ENCODE results near the gene DYNC2I2.
A peak's percentile ranks its signal among the peaks of the same experiment; 100 is the strongest.

DYNC2I2 gene

DNA sequence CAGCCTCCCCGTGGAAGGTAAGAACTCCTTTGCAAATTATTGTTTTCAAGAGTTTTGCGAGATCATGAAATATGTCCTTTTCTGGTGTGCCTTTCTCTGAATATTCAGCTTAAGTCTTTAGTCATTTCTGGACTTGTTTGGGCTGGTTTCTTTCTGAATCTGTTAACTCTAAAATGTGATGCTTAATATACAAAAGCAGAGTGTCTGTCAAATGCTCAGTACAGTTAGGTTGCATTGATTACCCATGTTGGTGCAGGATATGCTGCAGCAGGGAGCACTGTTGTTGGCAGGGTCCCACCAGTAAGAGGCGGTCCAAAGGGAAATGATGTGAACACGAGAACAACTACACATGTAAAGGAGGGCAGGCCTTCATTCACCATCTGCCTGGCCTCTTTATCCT is 56.5 kb downstream of the DYNC2I2 start:
- Histone ChIP-seq H2AK5ac (ENCODE audit: low read length) (no peak overlapping the region), H3K4me3 (ENCODE audit: low read length) (no peak overlapping the region), H3K79me1 (ENCODE audit: low read length) (no peaks in the 10 kb centered on the region), H3K27me3 (ENCODE audit: insufficient read depth, low read length, poor library complexity) (no peaks in the 10 kb centered on the region), H3K56ac (ENCODE audit: low read length) (no peak overlapping the region), H3K18ac (ENCODE audit: low read length) (no peak overlapping the region), H4K8ac (ENCODE audit: low read depth, low read length) (no peak overlapping the region), H3K9ac (ENCODE audit: low read length) (no peak overlapping the region), H3K79me2 (ENCODE audit: control insufficient read depth, insufficient read depth, low read length) (no peaks in the 10 kb centered on the region), H3K4me1 (ENCODE audit: control insufficient read depth, low read depth, low read length) (no peaks in the 10 kb centered on the region), H3K27ac (ENCODE audit: low read depth, low read length) (no peak overlapping the region), H2BK120ac (ENCODE audit: low read depth, low read length) (no peak overlapping the region), H4K5ac (ENCODE audit: low read length) (no peak overlapping the region), H2BK5ac (ENCODE audit: low read length) (no peak overlapping the region), H3K23ac (ENCODE audit: low read length) (no peak overlapping the region), H2BK15ac (replicated peaks; ENCODE audit: low read depth) (no peak overlapping the region), H3K4me2 (ENCODE audit: low read length) (no peak overlapping the region), H3K36me3 (ENCODE audit: control insufficient read depth, insufficient read depth, low read length) (peaks cover 19% of the 10 kb centered on the region), H3K4ac (ENCODE audit: low read depth, low read length) (no peak overlapping the region)
- no peak for DNase-seq
- WGBS (ENCODE audit: extremely low coverage, insufficient coverage, low lambda C conversion rate), result no CpG with 5 or more reads among the region's 4 CpGs

DNA sequence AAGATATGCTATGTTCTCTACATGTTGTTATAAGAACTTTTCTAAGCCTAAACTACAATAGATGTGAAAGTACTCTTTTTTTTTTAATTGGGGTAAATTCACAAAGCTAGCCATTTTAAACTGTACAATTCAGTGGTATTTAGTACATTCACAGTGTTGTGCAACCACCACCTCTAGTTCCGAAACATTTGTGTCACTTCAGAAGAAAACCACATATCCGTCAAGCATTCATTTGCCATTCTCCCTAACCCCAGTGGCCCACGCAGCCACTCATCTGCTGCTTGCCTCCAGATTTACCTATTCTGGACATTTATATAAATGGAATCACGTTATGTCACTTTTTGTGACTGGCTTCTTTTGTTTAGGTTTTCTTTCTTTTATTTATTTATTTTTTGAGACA is 61.2 kb downstream of the DYNC2I2 start:
- no peak overlapping the region for H2BK15ac ChIP-seq (replicated peaks; ENCODE audit: low read depth)
- DNase-seq, result no peak
- H3K4me2 ChIP-seq (ENCODE audit: low read length), result no peak overlapping the region
- no peaks in the 10 kb centered on the region for H3K4me1 ChIP-seq (ENCODE audit: control insufficient read depth, low read depth, low read length)
- H3K27ac ChIP-seq (ENCODE audit: low read depth, low read length), result no peak overlapping the region
- no peak overlapping the region for H2BK5ac ChIP-seq (ENCODE audit: low read length)
- no peak overlapping the region for H4K5ac ChIP-seq (ENCODE audit: low read length)
- no peaks in the 10 kb centered on the region for H3K27me3 ChIP-seq (ENCODE audit: insufficient read depth, low read length, poor library complexity)
- no peak overlapping the region for H3K56ac ChIP-seq (ENCODE audit: low read length)
- no peak overlapping the region for H2AK5ac ChIP-seq (ENCODE audit: low read length)
- H3K36me3 ChIP-seq (ENCODE audit: control insufficient read depth, insufficient read depth, low read length), result peaks cover 16% of the 10 kb centered on the region
- no peak overlapping the region for H3K18ac ChIP-seq (ENCODE audit: low read length)
- no peak overlapping the region for H3K4ac ChIP-seq (ENCODE audit: low read depth, low read length)
- no peak overlapping the region for H3K4me3 ChIP-seq (ENCODE audit: low read length)
- no peak overlapping the region for H2BK120ac ChIP-seq (ENCODE audit: low read depth, low read length)
- no peak overlapping the region for H3K9ac ChIP-seq (ENCODE audit: low read length)
- H3K79me1 ChIP-seq (ENCODE audit: low read length), result no peaks in the 10 kb centered on the region
- no peak overlapping the region for H3K23ac ChIP-seq (ENCODE audit: low read length)
- H4K8ac ChIP-seq (ENCODE audit: low read depth, low read length), result no peak overlapping the region
- no CpG with 5 or more reads among the region's 4 CpGs for WGBS (ENCODE audit: extremely low coverage, insufficient coverage, low lambda C conversion rate)
- no peaks in the 10 kb centered on the region for H3K79me2 ChIP-seq (ENCODE audit: control insufficient read depth, insufficient read depth, low read length)

DNA sequence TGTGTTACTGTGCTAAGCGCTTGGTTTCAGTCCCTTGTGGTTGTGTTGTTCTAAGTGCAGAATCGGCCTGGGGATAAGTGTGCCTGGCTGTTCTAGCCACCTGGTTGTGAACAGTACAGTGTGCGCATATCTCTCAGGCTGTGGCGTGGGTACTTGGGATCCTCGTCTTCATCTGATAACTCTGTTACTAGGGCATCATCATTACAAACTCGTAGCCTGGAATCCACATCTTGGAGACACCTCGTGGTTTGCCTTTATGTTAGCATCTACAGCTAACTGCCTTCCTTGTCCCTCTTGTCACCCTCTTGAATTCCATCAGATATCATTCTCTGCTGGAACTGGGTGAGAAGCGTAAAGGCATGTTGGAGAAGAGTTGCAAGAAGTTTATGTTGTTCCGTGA is 62.8 kb downstream of the DYNC2I2 start:
- no peaks in the 10 kb centered on the region for H3K27me3 ChIP-seq (ENCODE audit: insufficient read depth, low read length, poor library complexity)
- no peak overlapping the region for H2BK120ac ChIP-seq (ENCODE audit: low read depth, low read length)
- no peak overlapping the region for H2BK15ac ChIP-seq (replicated peaks; ENCODE audit: low read depth)
- no peak overlapping the region for H3K56ac ChIP-seq (ENCODE audit: low read length)
- no peak overlapping the region for H3K4me2 ChIP-seq (ENCODE audit: low read length)
- no peak overlapping the region for H2AK5ac ChIP-seq (ENCODE audit: low read length)
- no peak overlapping the region for H4K5ac ChIP-seq (ENCODE audit: low read length)
- no peak overlapping the region for H3K9ac ChIP-seq (ENCODE audit: low read length)
- H3K4ac ChIP-seq (ENCODE audit: low read depth, low read length), result no peak overlapping the region
- no peaks in the 10 kb centered on the region for H3K79me2 ChIP-seq (ENCODE audit: control insufficient read depth, insufficient read depth, low read length)
- H4K8ac ChIP-seq (ENCODE audit: low read depth, low read length), result no peak overlapping the region
- no peaks in the 10 kb centered on the region for H3K79me1 ChIP-seq (ENCODE audit: low read length)
- no peak overlapping the region for H3K23ac ChIP-seq (ENCODE audit: low read length)
- DNase-seq, result peak; percentile 81
- H3K4me1 ChIP-seq (ENCODE audit: control insufficient read depth, low read depth, low read length), result no peaks in the 10 kb centered on the region
- H3K18ac ChIP-seq (ENCODE audit: low read length), result no peak overlapping the region
- H3K4me3 ChIP-seq (ENCODE audit: low read length), result no peak overlapping the region
- H3K36me3 ChIP-seq (ENCODE audit: control insufficient read depth, insufficient read depth, low read length), result peaks cover 18% of the 10 kb centered on the region
- H2BK5ac ChIP-seq (ENCODE audit: low read length), result no peak overlapping the region
- H3K27ac ChIP-seq (ENCODE audit: low read depth, low read length), result no peak overlapping the region
- WGBS (ENCODE audit: extremely low coverage, insufficient coverage, low lambda C conversion rate), result no CpG with 5 or more reads among the region's 9 CpGs

DNA sequence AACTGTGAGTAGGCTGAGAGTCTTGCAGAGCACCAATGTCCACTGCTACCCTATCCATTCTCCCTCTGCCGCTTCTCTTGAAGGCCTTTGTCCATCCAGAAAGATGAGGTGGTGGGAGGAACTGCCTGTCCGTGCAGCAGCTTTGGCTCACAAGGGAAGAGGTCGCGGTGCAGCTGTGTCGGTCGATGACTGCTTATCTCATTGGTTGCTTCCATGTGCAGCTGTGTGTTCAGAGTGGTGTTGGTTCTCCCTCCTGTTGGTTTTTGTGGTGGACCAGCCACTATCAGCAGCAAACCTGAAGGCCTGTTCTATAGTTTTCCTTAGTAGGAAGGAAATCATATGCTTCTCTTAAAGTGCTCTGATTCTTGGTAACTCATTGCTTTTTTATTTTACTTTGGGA is 63.6 kb downstream of the DYNC2I2 start:
- Histone ChIP-seq H3K79me1 (ENCODE audit: low read length) (no peaks in the 10 kb centered on the region), H3K36me3 (ENCODE audit: control insufficient read depth, insufficient read depth, low read length) (peaks cover 15% of the 10 kb centered on the region), H4K8ac (ENCODE audit: low read depth, low read length) (no peak overlapping the region), H3K9ac (ENCODE audit: low read length) (no peak overlapping the region), H3K56ac (ENCODE audit: low read length) (no peak overlapping the region), H4K5ac (ENCODE audit: low read length) (no peak overlapping the region), H3K27me3 (ENCODE audit: insufficient read depth, low read length, poor library complexity) (no peaks in the 10 kb centered on the region), H3K4me1 (ENCODE audit: control insufficient read depth, low read depth, low read length) (no peaks in the 10 kb centered on the region), H3K27ac (ENCODE audit: low read depth, low read length) (no peak overlapping the region), H3K4me2 (ENCODE audit: low read length) (no peak overlapping the region), H3K4ac (ENCODE audit: low read depth, low read length) (no peak overlapping the region), H2BK15ac (replicated peaks; ENCODE audit: low read depth) (no peak overlapping the region), H3K18ac (ENCODE audit: low read length) (no peak overlapping the region), H3K4me3 (ENCODE audit: low read length) (no peak overlapping the region), H3K79me2 (ENCODE audit: control insufficient read depth, insufficient read depth, low read length) (no peaks in the 10 kb centered on the region), H2AK5ac (ENCODE audit: low read length) (no peak overlapping the region), H2BK5ac (ENCODE audit: low read length) (no peak overlapping the region), H3K23ac (ENCODE audit: low read length) (no peak overlapping the region), H2BK120ac (ENCODE audit: low read depth, low read length) (no peak overlapping the region)
- WGBS (ENCODE audit: extremely low coverage, insufficient coverage, low lambda C conversion rate), result no CpG with 5 or more reads among the region's 6 CpGs
- DNase-seq, result no peak

DNA sequence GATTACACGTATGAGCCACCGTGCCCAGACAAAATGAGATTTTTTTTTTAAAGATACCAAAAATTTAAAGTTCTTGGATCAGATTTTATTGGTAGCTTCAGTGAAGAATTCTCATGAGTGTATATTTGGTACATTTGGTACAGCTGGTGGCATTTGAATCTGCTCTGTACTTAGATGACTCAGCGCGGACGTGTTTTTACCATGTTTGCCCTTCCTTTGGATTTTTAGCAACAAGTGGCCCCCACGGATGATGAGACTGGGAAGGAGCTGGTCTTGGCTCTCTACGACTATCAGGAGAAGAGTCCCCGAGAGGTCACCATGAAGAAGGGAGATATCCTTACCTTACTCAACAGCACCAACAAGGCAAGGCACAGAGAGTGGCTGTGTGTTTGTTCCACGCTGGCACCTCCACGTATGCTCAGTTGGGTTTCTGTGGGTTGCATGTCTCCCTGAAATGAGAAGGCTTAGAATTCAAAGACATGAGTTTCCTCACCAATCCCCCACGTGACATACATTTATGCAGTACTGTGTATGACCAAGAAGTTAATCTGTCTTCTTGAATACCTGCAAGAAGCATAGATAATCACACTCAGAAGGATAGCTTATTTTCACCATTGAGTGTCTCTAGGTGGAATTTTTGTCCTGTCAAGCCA is 67.9 kb downstream of the DYNC2I2 start:
- no CpG with 5 or more reads among the region's 11 CpGs for WGBS (ENCODE audit: extremely low coverage, insufficient coverage, low lambda C conversion rate)

DNA sequence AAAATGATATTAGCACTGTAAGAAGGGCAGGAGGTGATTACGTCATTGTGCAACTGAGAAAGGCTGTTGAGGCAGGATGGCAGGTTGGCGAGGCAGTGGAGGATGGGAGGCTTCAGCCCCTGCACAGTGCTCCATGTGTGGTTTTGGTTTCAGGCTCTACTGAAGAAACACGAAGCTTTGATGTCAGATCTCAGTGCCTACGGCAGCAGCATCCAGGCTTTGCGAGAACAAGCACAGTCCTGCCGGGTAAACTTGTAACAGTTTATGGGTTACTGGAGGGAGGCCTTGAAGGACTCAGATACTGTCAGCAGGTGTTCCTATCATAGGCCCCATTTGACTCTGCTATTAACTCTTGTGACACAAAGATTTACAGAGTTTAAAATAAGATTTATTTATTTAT is 69.2 kb downstream of the DYNC2I2 start:
- Histone ChIP-seq H2AK5ac (ENCODE audit: low read length) (no peak overlapping the region), H2BK5ac (ENCODE audit: low read length) (no peak overlapping the region), H3K36me3 (ENCODE audit: control insufficient read depth, insufficient read depth, low read length) (peaks cover 45% of the 10 kb centered on the region), H3K23ac (ENCODE audit: low read length) (no peak overlapping the region), H3K18ac (ENCODE audit: low read length) (no peak overlapping the region), H2BK120ac (ENCODE audit: low read depth, low read length) (no peak overlapping the region), H3K27me3 (ENCODE audit: insufficient read depth, low read length, poor library complexity) (no peaks in the 10 kb centered on the region), H3K4me2 (ENCODE audit: low read length) (no peak overlapping the region), H3K79me1 (ENCODE audit: low read length) (no peaks in the 10 kb centered on the region), H3K4ac (ENCODE audit: low read depth, low read length) (no peak overlapping the region), H3K79me2 (ENCODE audit: control insufficient read depth, insufficient read depth, low read length) (no peaks in the 10 kb centered on the region), H3K9ac (ENCODE audit: low read length) (no peak overlapping the region), H3K27ac (ENCODE audit: low read depth, low read length) (no peak overlapping the region), H3K56ac (ENCODE audit: low read length) (no peak overlapping the region), H4K8ac (ENCODE audit: low read depth, low read length) (no peak overlapping the region), H3K4me1 (ENCODE audit: control insufficient read depth, low read depth, low read length) (no peaks in the 10 kb centered on the region), H3K4me3 (ENCODE audit: low read length) (no peak overlapping the region), H2BK15ac (replicated peaks; ENCODE audit: low read depth) (no peak overlapping the region), H4K5ac (ENCODE audit: low read length) (no peak overlapping the region)
- no CpG with 5 or more reads among the region's 6 CpGs for WGBS (ENCODE audit: extremely low coverage, insufficient coverage, low lambda C conversion rate)
- no peak for DNase-seq

More for the DNA sequence above, 67.9 kb downstream of the DYNC2I2 start:
- Histone ChIP-seq H3K27me3 (ENCODE audit: insufficient read depth, low read length, poor library complexity) (no peaks in the 10 kb centered on the region), H3K4ac (ENCODE audit: low read depth, low read length) (no peak overlapping the region), H2AK5ac (ENCODE audit: low read length) (no peak overlapping the region), H4K8ac (ENCODE audit: low read depth, low read length) (no peak overlapping the region), H4K5ac (ENCODE audit: low read length) (no peak overlapping the region), H3K27ac (ENCODE audit: low read depth, low read length) (no peak overlapping the region), H2BK15ac (replicated peaks; ENCODE audit: low read depth) (no peak overlapping the region), H3K79me1 (ENCODE audit: low read length) (no peaks in the 10 kb centered on the region), H2BK120ac (ENCODE audit: low read depth, low read length) (no peak overlapping the region), H3K36me3 (ENCODE audit: control insufficient read depth, insufficient read depth, low read length) (peaks cover 36% of the 10 kb centered on the region), H3K79me2 (ENCODE audit: control insufficient read depth, insufficient read depth, low read length) (no peaks in the 10 kb centered on the region), H3K18ac (ENCODE audit: low read length) (no peak overlapping the region), H3K4me1 (ENCODE audit: control insufficient read depth, low read depth, low read length) (no peaks in the 10 kb centered on the region), H3K4me3 (ENCODE audit: low read length) (no peak overlapping the region), H3K23ac (ENCODE audit: low read length) (no peak overlapping the region), H3K9ac (ENCODE audit: low read length) (no peak overlapping the region), H2BK5ac (ENCODE audit: low read length) (no peak overlapping the region), H3K4me2 (ENCODE audit: low read length) (no peak overlapping the region), H3K56ac (ENCODE audit: low read length) (no peak overlapping the region)
- DNase-seq, result no peak

All from mesendoderm (in vitro differentiated cells).